Stimulated activated CD4-positive, alpha-beta T cell treated with anti-CD3 and anti-CD28 coated beads, Interleukin-15, amount 100 ng/mL, for 1 hour (primary cell): ENCODE data around the gene IGLL5.
A peak's percentile ranks its signal among the peaks of the same experiment; 100 is the strongest.

ENCODE experiments used
- DNase-seq, 2 donors: peaks; one replicate each; pipeline ENCODE4 v3.0.0-alpha.2; 2020; ENCODE audit warnings: low read depth in 1 of 2, low spot score in 1 of 2

IGLL5 gene

DNA sequence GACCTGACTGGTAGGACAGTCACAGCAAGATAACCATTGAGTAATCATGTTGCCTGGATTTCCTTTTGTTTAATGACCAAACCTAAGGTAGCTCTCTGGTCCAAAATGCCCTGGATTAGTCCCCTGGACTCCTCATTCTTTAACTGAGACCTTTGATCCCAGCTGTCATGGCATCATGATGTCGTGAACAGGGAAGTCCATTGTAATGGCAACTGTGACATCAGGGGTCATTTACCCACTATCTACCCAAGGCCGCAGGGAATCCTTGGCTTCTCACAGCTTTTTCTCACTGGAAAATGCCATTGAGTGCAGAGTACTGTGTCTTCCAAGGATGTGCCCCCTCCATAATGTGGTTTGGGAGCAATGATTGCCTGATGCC lies 29.1 kb upstream of the IGLL5 start:
- no peak for DNase-seq

DNA sequence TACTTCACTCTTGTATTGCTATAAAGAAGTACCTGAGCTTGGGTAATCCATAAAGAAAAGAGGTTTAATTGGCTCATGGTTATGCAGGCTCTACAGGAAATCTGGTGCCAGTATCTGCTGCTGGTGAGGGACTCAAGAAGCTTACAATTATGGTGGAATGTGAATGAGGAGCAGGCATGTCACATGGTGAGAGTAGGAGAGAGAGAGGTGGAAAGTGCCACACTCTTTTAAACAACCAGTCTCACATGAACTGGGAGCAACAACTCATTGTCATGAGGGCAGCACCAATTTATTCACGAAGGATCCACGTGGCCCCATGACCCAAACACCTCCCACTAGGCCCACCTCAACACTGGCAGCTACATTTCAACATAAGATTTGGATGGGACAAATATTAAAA lies 24.6 kb upstream of the IGLL5 start:
- no peak for DNase-seq

DNA sequence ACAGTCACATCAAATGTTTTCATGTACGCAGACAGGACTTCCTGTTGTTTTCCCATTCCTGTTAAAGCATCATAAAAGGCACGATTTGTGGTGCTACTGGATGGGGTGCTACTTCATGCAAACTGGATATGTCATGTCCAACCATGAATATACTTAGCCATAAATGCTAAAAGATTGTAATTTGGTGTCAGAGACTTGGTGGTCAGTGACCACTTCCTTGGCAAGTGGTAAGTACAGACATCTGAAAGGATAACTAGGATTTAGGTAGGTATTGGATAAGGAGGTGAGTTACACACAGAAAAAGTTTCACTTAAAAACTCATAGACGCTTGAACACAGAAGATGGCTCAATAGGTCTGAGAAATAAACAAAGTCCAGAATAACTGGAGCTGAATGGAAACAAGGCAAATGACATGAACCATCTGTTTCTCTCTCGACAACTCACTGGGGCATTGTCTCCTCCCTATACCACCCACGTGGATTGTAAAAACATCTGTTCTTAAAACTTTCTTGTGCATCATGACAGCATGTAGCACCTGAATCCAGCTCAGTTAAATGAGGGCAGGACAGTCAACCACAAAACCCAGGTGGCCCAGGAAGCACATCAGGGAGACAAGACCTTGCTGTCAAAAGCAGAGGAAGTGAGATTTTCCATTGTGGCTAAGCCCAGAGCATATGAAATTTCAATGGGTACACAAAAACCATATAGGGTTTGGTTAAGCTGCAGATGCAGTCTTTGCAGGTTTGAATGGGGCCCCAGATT lies 22.1 kb upstream of the IGLL5 start:
- no peak for DNase-seq

DNA sequence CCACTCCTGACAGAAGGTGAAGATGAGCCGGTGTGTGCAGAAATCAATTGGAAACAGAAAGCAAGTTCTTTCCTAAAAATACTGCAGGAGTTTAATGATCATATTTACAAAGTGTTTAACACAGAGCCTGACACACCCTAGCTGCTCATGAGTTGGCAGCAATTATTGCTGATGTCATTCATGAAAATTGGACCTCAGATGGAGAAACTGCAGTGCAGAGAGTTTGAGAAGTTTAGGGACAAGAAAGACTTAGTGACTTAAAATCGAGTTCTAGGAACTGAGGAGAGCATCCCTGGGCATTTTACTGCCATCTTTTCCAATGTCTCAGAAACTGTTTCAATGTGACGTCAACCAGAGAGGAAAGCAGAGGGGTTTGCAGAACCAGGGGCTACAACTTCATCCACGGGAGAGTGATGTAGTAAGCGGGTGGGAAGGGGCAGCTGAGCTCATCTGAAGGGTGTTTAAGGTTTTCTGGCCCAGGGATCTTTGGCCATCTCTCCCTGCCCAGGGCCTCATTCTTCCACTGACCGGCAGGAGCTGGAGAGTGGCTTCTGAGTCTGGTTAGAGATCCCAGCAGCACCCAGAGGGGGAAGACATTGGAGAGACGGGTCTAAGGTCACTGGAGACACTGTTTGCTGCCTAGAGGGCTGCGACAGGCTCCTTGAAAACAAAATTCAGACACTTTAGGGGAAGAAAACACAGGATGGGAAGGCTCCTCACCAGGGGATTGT lies 21.1 kb upstream of the IGLL5 start:
- DNase-seq: no peak

DNA sequence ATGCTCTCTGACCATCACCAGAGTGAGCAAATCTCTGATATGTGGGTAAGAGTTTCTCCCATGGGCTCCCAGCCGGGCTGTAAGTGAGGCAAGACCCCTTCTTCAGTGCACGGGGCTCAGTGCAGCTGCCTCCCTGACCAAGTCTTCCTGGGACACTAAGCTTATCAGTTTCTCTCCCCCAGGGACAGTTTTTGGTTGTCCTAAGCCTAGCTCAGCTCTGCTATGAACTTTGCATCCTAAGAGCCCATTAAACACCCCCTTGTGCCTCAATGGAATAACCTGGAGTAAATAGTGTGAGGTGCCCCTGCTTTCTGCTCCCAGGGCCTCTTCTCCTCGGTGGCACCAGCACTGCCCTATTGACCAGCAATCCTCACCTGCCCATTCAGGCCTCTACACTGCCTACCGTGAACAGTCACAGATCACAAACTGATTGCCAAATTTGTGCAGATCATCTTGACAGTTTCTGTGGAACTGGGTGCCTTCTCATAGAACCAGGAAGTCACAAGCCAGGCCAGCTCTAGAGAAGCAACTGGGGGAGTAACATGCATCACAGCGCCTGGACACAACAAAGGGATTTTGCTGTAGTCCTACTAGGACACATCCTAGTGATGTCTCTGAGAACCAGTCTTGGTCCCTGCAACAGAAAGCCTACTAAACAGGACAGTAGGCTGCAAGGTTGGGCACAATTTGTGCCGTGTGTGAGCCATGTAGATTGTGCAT lies 19.5 kb upstream of the IGLL5 start:
- no peak for DNase-seq

DNA sequence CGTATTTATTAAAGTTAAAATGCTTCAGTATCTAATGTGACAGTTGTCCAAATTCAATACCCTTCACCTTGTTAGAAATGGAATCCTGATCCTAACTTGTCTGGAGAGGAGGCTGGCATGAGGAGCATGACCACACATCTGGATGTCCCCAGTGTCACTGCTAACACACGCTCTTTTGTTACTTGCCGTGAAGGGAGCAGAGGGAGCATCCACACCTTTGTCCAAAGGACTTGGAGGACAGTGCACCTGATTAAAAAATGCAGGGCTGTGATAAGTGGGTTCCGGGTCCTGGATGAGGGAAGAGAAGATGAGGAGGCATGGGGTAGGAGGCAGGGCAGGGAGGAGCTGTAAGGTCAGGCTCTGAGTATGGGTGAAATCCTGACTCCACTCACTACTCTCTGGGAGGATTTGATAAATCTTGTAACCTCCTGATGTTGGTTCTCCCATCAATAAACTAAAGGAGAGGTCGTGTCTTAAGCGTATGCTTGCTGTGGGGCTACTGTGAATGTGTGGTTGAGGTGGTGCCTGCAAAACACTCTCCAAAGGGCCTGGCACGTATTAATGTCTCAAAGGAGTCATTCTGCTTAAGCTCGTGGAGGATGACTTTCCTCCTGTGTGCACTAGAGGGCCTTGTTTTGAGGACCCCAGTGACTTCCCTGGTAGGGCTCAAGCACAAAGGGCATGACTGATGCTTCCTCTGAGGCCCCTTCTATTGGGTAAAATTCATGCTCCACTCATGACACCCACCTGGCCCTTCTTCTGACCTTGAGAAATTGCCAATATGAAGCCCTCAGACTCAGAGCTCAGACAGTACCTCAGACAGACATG lies 16.8 kb upstream of the IGLL5 start:
- DNase-seq: no peak

DNA sequence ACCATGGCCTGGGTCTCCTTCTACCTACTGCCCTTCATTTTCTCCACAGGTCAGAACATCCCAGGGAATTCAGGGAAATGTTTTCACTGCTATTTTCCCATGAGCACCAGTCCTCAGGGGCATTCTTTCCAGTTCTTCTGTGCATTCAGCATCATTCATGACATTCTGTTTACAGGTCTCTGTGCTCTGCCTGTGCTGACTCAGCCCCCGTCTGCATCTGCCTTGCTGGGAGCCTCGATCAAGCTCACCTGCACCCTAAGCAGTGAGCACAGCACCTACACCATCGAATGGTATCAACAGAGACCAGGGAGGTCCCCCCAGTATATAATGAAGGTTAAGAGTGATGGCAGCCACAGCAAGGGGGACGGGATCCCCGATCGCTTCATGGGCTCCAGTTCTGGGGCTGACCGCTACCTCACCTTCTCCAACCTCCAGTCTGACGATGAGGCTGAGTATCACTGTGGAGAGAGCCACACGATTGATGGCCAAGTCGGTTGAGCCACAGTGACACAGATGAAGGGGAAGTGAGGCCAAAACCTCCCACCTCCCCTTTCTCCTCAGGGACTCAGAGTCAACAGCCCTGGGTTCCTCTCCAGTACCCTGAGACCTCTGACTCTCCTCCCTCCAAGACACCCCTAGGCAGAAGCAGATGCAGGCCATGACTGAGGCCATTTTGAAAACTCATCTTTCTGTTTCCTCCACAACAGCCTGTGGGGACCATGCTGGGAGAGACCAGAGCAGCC lies 15.9 kb upstream of the IGLL5 start:
- no peak for DNase-seq

DNA sequence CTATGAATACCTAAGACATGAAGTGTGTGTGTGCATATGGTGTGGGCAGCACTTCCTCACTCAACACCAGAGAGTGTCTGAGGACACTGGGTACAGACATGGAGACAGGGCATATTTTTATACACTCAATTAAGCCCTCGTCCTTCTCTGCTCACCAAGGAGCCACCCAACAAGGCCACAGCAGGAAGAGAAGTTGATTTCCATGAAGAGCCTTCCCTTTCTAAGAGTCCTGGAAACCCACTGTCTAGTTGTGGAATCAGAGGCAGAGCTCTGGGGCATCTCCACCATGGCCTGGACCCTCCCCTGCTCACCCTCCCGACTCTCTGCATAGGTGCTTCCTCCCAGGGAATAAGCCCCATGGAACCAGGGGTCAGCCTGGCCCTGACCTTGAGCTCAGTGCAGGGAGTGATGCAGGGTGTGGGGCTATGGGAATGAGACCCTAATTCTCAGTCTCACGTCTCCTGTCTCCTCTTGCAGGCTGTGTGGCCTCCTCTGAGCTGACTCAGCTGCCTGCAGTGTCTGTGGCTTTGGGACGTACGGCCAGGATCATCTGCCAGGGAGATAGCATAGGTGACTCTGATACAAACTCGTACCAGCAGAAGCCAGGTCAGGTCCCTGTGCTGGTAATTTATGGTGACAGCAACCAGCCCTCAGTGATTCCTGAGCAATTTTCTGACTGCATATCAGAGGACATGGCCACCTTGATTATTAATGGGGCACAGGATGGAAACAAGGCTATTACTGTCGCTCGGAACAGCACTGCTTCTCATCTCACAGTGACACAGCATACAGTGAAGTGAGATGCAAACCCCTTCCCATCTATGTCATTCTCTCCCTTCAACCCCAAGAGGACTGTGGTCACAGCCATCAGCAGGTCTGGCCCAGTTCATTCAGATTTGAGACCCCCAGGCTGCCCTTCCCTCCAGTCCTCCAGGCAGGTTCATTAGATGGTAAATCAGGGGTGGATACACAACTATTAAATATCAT lies 14.6 kb upstream of the IGLL5 start:
- no peak for DNase-seq

DNA sequence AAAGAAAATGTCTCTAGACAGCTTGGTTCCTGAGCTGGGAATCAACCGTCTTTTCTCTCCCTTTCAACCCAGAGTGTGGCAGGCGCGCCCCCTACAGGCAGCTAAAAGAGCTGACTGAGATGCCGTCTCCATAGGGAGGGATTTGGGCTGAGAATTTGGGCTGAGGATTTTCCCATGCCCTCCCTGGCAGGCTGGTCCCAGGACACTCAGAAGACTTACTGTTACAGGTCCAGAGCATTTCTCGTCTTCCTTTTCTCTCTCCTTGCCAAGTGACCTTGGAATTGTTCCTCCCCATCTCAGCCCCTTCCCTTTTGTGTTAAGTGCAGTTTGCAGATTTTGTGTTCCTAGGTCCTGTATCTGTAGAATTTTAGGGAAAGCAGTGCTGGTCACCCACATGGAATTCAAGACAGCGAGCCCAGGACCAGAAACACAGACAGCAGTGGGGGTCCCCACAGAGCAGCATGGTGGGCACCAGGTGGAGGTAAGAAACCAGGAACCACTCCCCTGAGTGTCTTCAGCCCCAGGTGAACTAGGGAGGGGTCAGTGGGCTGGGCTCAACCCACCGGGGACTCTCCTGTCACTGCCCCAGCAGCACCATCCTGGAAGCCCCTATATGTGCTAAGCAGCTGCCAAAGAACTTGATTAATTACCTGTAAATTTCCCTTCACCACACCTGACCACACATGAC lies 9.9 kb upstream of the IGLL5 start:
- DNase-seq: peak; percentile 54 to 55

DNA sequence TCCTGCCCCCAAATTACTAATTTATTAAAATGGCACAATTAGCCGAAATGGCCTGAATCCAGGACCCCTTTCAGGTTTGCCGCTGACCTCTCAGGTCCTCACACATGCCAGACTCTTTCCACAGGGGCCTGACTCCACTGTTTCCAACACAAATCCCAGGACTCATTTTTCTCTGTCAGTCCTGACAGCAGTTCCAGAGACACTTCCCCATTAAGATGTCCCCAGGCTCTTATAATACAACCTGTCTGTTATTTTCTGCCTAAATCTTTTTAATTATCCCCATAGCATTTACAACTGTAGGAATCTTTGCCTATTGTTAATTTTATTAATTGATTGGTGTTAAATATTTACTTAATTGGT lies 9.4 kb upstream of the IGLL5 start:
- no peak for DNase-seq

DNA sequence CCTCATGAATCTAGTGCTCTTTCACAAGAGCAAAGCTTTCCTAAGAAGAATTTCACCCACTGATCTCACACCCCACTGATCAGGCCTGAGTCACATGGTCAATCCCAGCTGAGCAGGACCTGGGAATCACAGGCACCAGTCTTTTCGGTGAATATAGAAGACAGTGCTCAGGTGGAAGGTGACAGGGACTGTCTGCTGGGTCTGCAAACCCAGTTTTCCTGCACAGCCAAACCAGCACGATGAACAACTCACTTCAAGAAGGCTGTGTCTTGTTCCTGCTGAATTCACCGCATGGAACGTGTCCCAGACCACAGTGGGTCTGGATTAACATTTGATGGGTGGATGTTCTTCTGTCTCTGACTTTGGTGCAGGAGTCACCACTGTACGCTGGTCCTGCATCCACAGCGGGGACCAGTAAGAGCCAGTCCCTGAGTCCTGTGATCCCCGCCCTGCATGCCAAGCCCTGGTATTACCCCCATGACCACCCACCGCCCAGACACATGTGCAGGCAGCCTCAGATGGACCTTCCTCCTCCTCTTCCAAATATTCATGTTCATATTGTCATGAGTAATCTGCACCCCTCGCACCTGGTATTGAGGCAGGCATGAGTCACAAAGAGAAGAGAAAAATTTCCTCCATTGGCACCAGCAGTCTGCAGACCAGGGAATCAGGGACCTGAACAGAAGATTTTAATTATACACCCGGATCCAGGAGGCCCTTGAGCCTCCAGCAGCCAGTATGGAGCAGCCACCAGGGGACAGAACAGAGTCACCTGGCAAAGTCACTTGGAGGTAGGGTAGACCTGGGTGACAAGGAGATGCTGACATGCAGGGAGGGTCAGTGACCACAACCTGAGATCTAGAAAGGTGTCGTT lies 8.6 kb upstream of the IGLL5 start:
- no peak for DNase-seq

DNA sequence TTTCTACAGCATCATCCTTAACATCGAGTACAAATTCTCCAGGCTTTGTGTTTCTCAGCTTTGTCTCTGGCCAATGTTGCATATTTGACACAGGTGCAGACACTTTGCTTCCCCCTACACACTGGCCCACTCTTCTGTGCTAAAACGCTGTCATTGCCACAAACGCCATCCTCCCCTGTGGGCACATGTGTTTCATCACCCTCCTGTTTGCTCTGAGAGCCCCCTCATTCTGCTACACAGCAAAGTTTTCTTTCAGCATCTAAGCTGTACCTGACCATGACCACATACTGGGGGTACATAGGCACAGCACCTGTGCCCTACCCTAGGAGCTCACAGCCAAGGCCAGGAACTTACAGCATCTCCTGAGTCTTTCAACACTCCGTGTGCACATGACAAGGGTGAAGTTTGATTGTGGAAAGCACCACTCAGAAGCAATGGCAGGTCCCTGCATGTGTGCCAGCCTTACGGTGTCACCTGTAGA lies 7.9 kb upstream of the IGLL5 start:
- DNase-seq: no peak

DNA sequence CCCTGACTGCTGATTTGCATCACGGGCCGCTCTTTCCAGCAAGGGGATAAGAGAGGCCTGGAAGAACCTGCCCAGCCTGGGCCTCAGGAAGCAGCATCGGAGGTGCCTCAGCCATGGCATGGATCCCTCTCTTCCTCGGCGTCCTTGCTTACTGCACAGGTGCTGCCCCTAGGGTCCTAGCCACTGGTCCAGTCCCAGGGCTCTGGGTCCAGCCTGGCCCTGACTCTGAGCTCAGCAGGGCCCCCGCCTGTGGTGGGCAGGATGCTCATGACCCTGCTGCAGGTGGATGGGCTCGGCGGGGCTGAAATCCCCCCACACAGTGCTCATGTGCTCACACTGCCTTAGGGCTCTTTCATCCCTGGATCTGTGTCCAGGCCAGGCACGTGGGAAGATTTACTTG lies 7.0 kb upstream of the IGLL5 start:
- no peak for DNase-seq

DNA sequence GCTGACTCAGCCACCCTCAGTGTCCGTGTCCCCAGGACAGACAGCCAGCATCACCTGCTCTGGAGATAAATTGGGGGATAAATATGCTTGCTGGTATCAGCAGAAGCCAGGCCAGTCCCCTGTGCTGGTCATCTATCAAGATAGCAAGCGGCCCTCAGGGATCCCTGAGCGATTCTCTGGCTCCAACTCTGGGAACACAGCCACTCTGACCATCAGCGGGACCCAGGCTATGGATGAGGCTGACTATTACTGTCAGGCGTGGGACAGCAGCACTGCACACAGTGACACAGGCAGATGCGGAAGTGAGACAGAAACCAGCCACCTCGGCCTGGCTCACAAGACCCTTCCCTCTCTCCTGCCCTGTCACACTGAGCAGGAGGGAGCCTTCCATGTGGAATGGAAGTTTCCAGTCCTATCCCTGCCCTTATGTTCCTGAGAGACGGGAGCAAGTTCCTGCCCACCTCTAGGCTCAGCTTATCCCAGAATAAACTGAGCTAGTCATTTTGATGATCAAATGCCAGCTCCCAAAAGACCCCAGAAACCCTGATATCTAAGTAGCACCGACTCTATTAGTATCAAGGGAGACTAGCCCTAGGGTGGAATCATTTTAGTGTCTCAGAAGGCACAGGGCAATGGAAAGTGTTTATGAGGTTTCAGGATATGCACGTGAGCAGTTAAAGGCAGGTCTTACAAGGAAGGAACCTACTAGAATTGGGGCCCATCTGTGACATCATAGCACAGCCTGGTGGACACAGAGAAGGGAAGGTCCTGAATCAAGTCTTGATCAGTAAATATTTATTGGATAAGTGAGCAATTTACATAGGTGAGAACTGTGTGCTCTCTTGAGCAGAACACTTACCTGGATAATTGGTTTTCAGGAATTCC lies 6.3 kb upstream of the IGLL5 start:
- DNase-seq: no peak

DNA sequence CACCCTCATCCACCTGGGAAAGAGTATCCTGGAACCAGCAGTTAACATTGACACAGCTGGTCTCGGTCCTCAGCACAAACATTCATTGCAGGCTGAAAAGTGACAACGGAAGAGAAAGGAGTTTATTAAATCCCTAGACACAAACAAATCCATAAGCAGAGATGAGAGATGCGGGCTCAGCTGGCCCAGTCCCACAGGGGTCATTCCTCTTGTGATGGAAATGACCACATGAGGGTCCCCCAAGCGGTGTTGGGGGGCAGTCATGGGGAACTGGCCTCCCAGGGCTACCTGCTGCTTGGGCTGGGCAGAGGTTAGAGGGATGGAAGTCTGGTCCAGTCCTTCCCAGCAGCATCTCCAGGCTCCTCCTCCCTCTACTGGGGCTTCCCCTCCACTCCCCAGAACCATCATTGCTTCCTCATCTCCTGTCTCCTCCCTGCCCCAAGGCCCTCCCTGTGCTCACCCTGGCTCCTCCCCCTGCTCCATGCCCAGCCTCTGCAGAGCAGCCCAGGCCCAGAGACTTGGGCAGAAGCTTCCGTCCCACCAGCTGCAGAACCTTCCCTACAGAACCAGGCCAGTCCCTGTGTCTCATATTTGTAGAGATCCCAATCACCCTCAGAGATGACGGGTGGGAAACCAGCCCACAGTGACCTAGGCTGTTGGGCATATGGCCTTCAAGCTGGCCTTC lies 5.4 kb upstream of the IGLL5 start:
- no peak for DNase-seq

DNA sequence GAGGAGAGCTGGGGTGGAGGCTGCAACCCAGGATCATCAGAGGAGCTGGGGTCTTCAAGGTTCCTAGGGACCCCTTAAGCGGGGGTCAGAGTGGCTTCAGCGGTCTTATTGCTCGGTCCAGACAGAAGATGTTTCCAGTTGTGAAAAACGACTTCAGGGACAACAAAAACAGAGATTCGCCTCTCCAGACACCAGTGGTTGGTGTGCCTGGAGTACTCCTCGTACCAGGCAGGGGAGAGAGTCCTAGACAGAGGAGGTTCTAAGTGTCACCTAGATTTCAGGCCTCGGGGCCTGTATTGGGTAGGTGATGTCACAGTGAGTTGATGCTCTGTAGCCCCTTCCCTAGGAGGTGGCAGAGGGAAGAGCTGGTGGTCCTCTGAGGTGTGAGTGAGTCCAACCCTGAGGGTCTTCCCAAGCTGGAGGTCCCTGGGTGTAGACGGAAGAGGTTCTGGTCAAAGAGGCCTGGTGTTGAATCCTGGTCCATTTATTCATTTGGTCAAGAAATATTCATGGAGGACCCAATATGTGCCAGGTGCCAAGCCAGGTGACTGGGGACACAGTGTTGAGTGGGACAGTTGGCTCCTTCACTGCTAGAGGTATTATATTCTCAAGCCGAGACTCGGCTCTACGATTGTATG lies 4.4 kb upstream of the IGLL5 start:
- DNase-seq: no peak
